RCC 7860 (cell line): ENCODE data around the gene MBOAT1.
"Not testable (repeated sequence)": the region's sequence is repeated elsewhere in the genome, so short reads cannot be mapped to it uniquely, and the experiment has no call there.

Experiments
- DNase-seq: peaks from one replicate; pipeline ENCODE4 v3.0.0-alpha.2; 2015; ENCODE audit warnings: low spot score
- FAIRE-seq: peaks from 2 replicates; lab custom pipeline; 2012; peaks lifted over from hg19 to GRCh38; lab: Jason Lieb, UNC

Gene MBOAT1, protein sequence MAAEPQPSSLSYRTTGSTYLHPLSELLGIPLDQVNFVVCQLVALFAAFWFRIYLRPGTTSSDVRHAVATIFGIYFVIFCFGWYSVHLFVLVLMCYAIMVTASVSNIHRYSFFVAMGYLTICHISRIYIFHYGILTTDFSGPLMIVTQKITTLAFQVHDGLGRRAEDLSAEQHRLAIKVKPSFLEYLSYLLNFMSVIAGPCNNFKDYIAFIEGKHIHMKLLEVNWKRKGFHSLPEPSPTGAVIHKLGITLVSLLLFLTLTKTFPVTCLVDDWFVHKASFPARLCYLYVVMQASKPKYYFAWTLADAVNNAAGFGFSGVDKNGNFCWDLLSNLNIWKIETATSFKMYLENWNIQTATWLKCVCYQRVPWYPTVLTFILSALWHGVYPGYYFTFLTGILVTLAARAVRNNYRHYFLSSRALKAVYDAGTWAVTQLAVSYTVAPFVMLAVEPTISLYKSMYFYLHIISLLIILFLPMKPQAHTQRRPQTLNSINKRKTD

DNA sequence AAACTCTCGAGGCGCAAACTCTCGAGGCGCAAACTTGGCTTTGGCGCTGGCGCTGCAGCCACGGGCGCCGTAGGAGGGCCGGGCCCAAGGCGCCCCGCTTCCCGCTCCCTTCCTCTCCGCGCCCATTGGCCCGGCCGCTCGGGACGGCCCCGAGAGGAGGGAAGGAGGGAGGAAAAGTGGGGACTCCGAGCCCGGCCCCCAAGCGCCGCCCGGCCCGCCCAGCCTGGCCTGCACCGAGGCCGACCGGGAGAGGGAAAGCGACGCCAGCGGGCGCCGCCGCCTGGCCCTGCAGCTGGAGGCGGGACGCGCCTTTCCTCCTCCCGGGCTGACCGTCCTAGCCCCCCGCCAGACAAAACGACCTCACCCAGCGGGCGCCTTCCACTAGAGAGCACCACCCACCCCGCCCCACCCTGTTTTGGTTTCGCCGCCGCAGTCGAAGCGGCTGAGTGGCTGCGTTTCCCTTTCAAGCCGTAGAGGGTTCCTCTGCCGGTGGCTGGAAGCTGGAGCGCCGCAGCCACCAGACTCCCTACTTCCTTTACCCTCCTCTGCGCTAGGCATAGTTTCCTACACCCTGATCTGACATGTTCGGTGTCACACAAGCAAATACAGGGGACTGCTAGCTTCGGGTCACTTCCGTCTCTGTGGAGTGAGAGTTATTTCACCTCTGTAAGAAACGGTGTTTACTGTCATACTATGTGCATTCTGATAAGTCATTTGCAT lies at the start of gene MBOAT1:
Gene MBOAT1 (minus strand): TSS at position 78 of the 720 bp plus-strand sequence. CDS start 235 bp downstream, outside the sequence.
- FAIRE-seq: no peak

DNA sequence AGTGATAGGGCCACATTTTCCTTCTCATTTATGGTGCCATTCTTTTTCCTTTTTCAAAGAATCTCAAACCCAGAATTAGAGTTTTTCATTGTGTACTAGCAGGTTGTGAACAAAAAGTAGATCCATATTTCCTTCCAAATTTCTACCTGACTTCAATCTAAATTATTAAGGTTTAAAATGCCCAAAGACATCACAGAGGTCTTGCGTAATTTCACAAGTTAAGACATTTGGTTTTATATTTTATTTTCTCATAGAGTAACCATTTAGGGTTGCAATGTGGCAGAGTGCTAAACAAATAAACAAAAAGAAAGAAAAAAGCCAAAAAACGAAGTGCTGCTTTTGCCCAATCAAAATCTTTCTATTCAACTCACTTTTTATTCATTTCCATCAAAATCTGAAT lies 49.4 kb upstream of the MBOAT1 start:
- no peak for DNase-seq
- FAIRE-seq: no peak

More for the DNA sequence above, at the start of gene MBOAT1:
- peak; percentile 69 for DNase-seq

DNA sequence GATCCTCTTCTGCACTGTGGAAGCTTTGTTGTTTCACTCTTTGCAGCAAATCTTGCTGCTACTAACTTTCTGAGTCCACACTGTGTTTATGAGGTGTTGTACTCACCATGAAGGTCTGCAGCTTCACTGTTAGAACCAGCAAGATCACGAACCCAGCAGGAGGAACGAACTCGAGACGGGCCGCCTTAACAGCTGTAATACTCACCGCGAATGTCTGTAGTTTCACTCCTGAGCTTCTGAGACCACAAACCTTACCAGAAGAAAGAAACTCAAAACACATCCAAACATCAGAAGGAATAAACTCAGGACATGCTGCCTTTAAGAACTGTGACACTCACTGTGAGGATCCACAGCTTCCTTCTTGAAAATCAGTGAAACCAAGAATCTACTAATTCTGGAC lies 48.1 kb upstream of the MBOAT1 start:
- FAIRE-seq: no peak
- no peak for DNase-seq

DNA sequence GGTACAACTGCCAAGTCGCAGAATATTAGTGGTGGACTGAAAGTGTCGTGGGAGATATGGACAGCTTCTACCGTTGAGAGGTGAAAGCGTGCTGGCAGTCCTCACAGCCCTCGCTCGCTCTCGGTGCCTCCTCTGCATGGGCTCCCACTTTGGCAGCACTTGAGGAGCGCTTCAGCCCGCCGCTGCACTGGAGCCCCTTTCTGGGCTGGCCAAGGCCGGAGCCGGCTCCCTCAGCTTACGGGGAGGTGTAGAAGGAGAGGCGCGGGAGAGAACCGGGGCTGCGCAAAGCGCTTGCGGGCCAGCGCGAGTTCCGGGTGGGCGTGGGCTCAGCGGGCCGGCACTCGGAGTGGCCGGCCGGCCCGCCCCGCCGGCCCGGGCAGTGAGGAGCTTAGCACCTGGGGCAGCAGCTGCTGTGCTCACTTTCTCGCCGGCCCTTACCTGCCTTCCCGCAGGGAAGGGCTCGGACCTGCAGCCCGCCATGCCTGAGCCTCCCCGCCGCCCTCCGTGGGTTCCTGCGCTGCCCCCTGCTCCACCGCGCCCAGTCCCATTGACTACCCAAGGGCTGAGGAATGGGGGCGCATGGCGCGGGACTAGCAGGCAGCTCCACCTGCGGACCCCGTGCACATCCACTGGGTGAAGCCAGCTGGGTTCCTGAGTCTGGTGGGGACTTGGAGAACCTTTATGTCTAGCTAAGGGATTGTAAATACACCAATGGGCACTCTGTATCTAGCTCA lies 47.2 kb upstream of the MBOAT1 start:
- DNase-seq (no peak), FAIRE-seq (no peak)

DNA sequence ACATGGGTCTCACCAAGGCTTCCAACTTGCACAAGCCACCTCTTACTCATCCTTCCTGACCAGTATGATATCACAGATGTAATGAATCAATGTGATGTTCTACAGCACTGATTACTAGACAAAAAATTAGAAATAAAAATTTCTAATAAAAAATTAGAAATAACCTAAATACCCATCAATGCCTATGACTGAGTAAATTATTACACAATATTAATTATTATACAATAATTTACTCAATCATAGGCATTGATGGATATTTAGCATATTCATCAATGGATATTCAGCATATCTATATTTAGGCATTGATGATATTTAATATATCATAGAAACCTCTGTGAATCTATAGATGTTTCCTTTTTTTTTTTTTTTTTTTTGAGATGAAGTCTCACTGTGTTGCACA lies 43.2 kb upstream of the MBOAT1 start:
- no peak for FAIRE-seq

DNA sequence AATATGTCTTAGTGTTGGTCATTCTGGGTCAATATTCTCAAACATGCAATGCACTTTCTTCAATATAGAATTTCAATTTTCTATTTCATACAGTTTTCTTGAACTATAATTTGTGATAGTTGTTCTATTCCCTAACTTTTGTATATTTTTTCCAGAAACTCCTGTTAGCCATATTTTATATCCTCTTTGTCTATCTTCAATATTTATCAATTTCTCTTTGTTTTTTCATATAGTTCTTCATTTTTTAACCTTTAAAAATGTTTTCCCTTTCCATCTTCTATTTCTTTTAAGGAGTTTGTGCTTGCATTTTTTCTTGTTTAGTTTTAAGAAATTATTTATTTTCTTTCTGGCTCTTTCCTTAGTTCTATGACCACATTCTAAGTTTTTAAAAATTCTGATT lies 42.0 kb upstream of the MBOAT1 start:
- no peak for DNase-seq
- FAIRE-seq: no peak

More for the DNA sequence above, 43.2 kb upstream of the MBOAT1 start:
- no peak for DNase-seq

DNA sequence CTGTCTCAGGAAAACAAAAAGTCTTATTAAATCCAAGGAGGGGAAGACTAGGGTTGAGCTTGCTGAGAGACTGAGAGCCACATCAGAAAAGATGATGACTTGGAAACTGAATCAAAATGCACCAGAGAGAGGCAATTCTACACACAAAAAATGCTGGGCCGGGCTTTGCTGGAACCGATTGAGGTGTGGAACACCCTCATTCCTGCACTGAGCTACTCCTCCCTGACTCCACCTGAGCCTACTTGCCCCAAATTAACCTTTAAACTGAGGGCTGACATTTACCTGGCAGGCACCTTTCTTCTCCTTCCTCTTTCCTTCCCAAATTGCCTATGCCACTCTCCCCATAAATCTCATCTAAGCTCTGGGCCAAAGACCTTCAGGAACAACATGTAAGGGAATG lies 40.8 kb upstream of the MBOAT1 start:
- DNase-seq (no peak), FAIRE-seq (no peak)

DNA sequence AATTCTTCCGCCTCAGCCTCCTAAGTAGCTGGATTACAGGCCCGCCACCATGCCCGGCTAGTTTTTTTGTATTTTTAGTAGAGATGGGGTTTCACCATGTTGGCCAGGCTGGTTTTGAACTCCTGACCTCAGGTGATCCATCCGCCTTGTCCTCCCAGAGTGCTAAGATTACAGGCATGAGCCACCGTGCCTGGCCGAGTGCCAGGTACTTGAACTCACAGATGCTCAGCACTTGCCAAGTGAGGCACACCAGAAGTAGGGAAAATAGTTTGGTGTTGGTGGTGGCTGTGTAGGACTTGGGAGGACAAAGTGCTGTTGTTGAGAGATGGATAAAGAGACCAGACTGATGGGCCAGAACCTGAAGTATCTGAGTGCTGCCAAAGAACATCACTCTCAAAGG lies 40.0 kb upstream of the MBOAT1 start:
- DNase-seq: no peak
- no peak for FAIRE-seq

DNA sequence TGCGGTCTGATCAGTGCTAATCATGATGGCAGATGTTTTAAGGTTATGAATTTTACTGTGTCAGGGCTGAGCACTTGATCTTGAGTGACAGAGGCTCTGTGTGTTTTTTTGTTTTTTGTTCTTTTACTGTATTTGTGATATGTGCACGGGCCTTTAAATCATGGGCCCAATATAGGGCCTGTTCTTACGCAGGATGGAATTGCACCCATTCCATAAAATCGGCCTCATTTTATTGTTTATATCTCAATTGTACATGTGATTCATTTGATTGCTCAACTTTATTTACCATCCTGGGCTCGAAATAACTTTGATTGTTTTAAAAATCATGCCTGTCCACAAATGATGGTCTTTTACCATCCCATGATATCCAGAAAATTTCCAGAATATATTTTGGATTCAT lies 39.3 kb upstream of the MBOAT1 start:
- no peak for FAIRE-seq
- DNase-seq: no peak

DNA sequence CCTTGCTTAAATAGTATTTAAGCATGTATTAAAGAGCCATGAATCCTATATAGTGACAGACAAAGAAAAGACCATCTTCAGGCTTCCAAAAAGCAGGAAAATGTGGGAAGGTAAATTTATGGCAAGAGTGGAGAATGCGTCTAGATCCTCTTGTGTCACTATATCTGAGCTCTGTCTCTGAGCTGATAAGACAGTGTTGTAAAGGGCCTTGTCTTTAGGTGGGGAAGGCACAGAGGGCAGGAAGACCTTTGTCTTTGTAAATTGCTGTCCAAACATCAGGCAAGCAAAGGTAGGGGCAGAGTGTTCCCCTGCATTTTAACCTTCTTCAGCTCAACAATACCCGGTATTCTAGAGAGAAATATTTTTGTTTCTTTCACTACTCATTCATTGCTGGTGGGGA lies 33.9 kb upstream of the MBOAT1 start:
- DNase-seq: no peak
- FAIRE-seq: no peak

DNA sequence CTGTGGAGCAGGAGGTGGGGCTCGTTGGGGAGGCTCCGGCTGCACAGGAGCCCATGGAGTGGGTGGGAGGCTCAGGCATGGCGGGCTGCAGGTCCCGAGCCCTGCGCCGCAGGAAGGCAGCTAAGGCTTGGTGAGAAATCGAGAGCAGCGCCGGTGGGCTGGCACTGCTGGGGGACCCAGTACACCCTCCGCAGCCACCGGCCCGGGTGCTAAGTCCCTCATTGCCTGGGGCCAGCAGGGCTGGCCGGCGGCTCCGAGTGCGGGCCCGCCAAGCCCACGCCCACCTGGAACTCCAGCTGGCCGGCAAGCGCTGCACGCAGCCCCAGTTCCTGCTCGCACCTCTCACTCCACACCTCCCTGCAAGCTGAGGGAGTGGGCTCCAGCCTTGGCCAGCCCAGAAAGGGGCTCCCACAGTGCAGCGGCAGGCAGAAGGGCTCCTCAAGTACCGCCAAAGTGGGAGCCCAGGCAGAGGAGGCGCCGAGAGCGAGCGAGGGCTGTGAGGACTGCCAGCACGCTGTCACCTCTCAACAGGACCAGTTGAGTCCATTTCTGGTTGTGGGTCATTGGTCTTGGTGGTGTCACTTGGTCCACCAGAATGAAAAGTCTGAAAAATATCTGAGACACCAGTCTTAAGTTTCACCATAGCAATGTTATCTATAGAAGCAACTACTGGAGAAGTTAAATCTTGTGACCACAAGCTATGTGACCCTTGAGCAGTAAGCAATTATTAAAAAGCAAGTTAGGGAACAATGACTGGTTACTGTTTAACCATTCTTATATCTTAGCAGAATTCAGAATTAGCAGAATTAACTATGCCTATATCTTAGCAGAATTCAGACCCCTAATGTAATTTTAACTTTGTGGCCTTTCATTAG lies 32.8 kb upstream of the MBOAT1 start:
- peak; percentile 50 for FAIRE-seq
- DNase-seq: not testable (repeated sequence)

DNA sequence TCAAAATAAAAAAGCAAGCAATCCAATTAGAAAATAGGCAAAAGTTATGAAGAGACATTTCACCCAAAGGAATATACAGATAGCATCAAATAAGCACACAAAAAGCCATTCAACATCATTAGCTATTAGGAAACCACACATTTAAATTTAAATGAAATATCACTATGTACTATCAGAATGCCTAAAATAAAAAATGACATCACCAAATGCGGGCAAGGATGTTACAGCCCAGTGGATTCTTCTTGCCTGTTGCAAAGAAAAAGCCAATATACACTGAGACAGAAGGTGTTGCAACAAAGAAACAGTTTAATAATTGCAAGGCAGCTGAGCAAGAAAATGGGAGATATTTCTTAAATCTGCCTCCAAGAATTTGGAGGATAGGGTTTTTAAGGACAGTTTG lies 31.0 kb upstream of the MBOAT1 start:
- FAIRE-seq: no peak
- DNase-seq: no peak

DNA sequence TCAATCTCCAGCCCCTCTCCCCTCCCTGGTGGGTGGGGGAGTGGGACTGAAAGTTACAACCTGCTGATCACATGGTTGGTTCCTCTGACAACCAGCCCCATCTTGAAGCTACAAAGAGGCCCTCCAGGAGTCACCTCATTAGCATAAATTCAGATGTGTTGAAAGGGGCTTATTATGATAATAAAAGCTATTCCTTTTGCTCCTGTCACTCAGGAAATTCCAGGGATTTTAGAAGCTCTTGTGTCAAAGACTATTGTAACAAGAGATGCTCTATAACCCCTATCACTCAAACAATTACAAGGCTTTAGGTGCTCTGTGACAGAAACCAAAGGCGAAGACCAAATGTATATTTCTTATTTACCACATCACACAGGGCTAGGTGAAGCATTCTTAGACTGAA lies 30.1 kb upstream of the MBOAT1 start:
- DNase-seq: no peak
- FAIRE-seq: no peak

DNA sequence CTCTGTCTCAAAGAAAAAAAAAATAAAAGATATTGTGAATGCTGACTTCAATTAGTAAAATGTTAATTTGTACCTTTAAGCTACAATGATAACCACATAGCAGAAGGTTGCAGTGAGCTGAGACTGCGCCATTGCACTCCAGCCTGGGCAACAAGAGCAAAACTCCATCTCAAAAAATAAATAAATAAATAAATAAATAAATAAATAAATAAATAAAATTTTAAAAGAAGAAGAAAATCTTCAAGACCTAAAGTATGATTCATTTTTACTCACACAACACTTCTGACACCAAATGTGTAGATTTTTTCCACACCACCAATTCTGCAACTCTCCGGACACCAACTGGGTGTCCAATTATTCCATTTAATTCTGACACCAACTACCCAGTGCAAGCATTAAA lies 28.8 kb upstream of the MBOAT1 start:
- DNase-seq: no peak
- no peak for FAIRE-seq

DNA sequence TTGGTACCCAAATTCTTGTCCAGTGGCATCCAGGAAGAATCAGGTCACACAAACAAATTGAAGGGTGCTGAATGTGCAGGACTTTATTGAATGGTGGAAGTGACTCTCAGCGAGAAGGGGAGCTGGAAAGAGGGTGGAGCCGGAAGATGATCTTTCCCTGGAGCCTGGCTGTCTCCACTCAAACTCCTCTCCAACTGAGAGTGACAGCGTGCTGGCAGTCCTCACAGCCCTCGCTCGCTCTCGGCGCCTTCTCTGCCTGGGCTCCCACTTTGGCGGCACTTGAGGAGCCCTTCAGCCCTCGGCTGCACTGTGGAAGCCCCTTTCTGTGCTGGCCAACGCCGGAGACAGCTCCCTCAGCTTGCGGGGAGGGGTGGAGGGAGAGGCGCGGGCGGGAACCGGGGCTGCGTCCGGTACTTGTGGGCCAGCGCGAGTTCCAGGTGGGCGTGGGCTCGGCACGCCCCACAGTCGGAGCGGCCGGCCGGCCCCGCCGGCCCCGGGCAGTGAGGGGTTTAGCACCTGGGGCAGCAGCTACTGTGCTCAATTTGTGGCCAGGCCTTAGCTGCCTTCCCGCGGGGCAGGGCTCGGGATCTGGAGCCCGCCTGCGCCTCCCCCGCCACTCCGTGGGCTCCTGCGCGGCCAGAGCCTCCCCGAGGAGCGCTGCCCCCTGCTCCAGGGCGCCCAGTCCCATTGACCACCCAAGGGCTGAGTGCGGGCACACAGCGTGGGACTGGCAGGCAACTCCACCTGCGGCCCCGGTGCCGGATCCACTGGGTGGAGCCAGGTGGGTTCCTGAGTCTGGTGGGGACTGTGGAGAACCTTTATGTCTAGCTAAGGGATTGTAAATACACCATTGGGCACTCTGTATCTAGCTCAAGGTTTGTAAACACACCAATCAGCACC lies 26.7 kb upstream of the MBOAT1 start:
- DNase-seq (no peak), FAIRE-seq (no peak)

DNA sequence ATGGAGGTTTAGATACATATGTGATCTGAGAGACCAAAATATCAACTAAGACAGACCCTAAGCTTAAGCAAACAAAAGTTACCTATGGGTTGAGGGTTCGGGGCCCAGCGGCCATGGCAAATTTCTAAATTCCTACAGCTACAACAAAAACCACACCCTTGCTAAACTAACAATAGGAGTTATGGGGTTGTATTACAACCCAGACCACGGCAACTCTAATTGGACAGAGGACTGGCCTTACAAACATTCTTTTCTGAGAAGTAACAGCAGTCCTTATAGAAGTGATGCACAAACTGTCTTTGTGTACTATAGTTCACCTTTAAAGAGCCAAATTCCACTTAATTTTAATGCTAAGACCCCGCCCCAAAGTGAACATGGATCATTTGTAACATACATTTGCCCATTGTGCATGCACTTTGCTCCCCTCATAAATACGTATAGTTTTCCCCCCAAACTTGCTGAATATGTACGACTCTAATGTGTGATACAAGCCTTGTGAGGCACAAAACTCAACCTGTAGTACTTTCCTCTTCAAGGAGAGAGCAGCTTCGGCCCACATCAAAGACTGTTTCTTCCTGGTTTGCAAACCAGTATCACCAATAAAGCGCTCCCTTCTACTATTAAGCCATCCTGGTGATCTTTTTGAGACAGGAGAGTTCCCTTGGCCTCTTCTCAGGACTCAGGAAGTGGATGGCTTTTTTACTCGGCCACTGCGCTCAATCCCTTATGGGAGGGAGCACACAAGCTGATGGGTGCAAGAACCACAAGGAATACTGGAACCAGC lies 25.6 kb upstream of the MBOAT1 start:
- DNase-seq (no peak), FAIRE-seq (no peak)

DNA sequence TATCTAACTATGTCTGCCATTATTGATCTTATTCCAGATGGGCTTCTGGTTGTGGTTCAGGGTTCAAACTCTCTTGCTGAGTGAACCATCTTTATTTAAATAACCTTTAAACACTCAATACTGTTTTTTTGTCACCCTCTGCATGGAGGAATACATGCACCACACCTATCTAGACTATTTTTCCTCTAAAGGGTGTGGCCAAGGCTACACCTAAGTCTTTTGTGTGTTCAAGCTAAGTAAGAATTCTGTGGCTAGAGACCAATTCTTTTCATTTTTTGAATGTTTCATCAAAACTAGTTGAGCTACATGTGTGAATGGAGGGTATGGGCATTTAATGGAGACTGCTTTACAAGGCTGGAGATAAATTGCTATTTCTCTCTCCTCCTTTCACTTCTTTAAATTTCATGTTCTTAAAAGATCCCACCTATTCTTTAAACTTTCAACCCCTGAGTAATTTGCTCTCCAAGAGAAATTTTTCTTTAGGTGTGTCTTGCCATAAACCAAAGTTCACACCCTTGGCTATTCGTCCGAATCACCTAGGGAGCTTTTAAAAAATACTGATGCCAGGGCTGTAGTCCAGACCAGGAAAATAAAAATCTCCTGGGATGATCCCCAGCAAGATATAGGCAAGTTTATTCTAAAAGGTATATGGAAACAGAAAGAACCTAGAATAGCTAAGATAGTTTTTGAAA lies 24.8 kb upstream of the MBOAT1 start:
- no peak for FAIRE-seq
- no peak for DNase-seq

DNA sequence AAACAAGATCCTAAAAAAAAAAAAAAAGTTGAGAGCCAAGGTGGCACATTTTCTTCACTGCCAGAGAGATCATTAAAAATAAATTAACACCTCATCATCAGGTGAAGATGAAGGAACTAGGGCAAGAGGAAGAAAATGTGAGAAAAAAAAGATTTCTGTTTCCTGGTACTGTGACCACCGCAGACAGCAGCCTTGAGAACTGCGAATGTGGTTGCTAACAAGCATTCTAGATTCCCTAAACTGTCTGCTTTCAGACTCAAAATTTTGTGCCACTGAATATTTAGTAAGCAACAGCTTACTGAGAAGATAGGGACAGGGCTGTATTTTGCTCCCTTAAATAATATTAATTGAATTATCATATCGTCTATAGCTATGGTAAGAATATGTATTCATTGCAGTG lies 24.1 kb upstream of the MBOAT1 start:
- no peak for FAIRE-seq
- DNase-seq: no peak
